Left kidney (tissue), 2 donors: ENCODE data around the gene CLPTM1. TPM values are rescaled to one million over a fixed set of nuclear protein-coding genes. Genes with fewer than 3 reads are reported as not detected.
"Not testable (repeated sequence)": the region's sequence is repeated elsewhere in the genome, so short reads cannot be mapped to it uniquely, and the experiment has no call there.

Experiments
- DNase-seq: peaks from one replicate; pipeline ENCODE4 v3.0.0-alpha.2; 2013
- polyA plus RNA-seq: library from polyadenylated mRNA; unstranded; fragments of 120-200 nt; gene quantifications from one replicate; pipeline ENCODE4 v1.2.1, GENCODE V29; 2013; ENCODE audit not compliant: insufficient read length

The CLPTM1 gene
- polyA plus RNA-seq, 1 donor = 121 TPM

GRCh38 chr19:44972802-44973201, 17.6 kb downstream of the CLPTM1 start:
- no peak for DNase-seq

DNA sequence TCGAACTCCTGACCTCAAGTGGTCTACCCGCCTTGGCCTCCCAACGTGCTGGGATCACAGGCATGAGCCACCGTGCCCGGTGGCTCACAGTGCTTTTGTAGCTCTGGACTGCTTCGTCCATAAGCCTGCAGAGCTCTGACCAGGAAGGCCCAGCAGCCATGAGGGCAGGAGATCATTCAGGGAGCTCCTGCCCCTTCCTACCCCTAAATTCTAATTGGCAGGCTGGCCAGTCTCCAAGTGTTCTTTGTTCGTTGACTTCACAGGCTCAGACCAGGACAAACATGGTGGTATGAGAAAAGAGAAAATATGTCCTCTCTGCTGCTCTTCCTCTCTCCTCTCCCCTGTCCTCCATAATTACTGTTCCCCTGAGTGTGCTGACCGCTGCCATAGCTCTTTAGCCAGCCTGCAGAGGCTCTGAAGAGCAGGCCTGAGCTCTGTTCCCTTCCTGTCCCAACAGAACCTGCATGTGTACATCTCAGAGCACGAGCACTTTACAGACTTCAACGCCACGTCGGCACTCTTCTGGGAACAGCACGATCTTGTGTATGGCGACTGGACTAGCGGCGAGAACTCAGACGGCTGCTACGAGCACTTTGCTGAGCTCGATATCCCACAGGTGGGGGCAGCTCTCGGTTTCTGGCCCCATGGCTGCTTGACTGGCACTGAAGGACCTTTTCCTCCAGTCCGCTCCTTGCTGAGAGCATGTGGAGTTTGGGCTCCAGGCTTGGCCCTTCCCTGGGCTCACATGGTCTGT, 19.0 kb downstream of the CLPTM1 start:
- DNase-seq = no peak

- no peak for DNase-seq
Measured at GRCh38 chr19:44974857-44975256, 19.7 kb downstream of the CLPTM1 start.

DNA sequence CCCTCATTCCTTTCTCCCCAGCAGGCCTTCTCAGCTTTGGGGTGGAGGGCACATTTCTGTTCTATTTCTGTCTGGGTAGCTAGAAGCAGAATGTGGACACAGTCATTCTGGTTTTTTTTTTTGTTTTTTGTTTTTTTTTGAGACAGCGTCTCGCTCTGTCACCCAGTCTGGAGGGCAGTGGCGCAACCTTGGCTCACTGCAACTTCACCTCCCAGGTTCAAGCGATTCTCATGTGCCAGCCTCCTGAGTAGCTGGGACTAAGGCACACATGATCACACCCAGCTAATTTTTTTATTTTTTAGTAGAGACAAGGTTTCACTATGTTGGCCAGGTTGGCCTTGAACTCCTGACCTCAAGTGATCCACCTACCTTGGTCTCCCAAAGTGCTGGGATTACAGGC, 20.3 kb downstream of the CLPTM1 start:
- DNase-seq = no peak

- no peak for DNase-seq
Measured at GRCh38 chr19:44984005-44984404, 28.8 kb downstream of the CLPTM1 start.

DNA sequence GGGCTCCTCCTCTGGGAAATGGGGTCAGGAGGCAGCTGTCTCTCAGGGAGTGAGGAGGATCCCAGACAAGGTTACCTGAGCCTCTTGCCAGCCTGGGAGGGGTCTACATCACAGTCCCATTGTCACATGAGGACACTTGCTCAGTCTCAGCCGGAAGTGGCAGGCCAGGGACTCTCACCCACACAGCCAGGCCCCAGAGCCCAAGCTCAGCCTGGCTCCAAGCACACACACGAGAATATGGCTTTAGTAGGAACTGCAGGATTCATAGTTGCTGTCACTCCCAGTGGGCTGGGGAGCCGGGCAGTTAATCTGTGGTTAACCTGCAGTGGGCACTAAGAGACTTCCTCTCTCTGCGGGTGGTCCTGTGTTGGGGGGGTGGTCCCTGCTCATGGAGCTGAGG, 30.3 kb downstream of the CLPTM1 start:
- no peak for DNase-seq

- no peak for DNase-seq
Measured at GRCh38 chr19:44986389-44986788, 31.2 kb downstream of the CLPTM1 start.

DNA sequence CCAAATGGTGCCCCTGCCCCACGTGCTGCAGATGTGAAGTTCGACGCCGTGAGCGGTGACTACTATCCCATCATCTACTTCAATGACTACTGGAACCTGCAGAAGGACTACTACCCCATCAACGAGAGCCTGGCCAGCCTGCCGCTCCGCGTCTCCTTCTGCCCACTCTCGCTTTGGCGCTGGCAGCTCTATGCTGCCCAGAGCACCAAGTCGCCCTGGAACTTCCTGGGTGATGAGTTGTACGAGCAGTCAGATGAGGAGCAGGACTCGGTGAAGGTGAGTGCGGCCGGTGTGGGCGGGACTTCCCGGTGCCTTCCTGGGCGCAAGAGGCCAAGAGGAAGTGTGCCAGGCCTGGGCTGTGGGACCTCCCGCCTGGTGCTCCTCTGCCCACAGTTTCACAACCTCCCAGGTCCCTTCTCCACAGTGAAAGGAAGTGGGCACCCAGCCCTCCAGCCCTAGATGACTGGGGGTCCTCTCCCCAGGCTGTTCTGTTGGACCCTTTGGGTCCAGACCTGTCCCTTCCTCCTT, 32.0 kb downstream of the CLPTM1 start:
- DNase-seq = no peak

GRCh38 chr19:44988273-44988672, 33.1 kb downstream of the CLPTM1 start:
- DNase-seq = no peak

DNA sequence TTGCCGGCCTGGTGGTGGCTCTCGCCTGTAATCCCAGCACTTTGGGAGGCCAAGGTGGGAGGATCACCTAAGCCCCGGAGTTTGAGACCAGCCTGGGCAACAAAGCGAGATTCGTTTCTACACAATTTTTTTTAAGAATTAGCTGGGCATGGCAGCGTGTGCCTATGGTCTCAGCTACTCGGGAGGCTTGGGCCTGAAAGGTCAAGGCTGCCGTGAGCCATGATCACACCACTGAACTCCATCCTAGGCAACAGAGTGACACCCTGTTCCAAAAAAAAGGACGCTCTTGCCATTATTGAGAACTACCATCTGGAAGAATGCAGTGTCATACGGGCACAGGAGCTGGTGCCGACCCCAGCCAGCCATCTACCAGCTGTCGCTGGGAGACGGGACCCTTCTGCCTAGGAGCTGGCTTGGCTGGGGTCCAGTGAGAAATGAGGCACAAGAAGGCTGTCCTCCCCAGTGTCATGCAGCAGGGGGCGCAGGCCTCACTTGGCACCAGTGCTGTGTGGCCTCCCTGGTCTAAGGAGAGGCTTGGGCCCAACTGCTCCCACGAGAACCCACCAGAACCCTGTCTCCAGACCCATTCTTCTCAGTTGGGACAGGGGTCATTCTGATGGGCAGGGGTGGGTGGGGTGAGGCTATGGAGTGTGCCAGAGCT, 33.8 kb downstream of the CLPTM1 start:
- DNase-seq = peak; percentile 40

DNA sequence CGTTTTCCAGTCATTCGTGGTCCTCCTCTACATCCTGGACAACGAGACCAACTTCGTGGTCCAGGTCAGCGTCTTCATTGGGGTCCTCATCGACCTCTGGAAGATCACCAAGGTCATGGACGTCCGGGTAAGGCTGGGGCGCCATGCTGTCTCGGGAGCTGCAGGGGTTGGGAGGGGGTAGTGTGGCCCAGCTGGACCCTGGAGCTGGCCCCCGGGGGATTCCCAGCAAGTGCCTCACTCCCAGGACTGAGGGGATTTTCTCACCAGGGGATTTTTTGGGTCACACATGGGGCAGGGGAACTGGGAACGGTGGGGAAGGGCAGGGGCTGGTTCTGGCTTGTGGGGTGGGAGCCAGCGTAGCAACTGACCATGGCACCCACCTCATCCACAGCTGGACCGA, 35.3 kb downstream of the CLPTM1 start:
- no peak for DNase-seq

- no peak for DNase-seq
Measured at GRCh38 chr19:44990966-44991365, 35.8 kb downstream of the CLPTM1 start.

- DNase-seq = no peak
Measured at GRCh38 chr19:44992336-44993163, 37.4 kb downstream of the CLPTM1 start.

- no peak for DNase-seq
Measured at GRCh38 chr19:44993526-44993925, 38.3 kb downstream of the CLPTM1 start.

GRCh38 chr19:44993926-44994537, 38.9 kb downstream of the CLPTM1 start:
- DNase-seq = no peak

DNA sequence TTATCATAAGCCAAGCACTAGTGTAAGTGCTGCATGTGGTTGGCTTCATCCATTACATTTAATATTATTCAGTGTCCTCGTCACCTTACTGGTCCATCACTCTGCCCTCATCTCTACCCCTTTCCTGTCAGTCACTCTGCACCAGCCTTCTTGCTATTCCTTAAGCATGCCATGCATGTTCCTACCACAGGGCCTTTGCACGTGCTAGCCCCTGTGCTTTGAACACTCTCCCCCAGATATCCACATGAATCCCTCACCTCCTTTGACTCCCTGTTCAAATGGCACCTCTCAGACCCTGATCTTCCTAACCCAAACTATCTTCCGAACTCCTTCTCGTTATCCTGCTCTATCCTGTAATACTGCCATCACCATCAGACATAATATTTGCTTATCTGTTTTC, 42.8 kb downstream of the CLPTM1 start:
- no peak for DNase-seq

DNA sequence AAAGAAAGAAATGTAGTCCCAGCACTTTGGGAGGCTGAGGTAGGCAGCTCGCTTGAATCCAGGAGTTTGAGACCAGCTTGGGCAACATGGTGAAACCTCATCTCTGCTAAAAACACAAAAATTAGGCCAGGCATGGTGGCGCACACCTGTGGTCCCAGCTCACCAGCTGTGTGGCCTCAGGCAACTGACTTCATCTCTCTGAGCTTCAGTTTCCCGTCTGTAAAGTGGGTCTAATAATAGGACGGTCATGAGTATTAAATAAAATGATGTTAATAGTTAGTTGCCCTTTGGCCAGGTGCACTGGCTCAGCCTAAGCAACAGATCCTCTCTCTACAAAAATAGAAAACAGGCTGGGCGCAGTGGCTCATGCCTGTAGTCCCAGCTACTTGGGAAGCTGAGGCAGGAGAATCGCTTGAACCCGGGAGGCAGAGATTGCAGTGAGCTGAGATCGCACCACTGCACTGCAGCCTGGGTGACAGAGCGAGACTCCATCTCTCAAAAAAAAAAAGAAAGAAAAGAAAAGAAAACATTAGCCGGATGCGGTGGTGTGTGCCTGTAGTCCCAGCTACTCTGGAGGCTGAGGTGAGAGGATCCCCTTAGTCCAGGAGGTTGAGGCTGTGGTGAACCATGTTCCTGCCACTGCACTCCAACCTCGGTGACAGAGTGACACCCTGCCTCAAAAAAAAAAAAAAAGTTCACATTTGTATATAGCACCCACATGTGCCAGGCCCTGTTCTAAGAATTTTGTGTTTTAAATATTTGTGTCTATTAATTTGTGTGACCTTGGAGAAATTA, 44.1 kb downstream of the CLPTM1 start:
- DNase-seq = not testable (repeated sequence)

DNA sequence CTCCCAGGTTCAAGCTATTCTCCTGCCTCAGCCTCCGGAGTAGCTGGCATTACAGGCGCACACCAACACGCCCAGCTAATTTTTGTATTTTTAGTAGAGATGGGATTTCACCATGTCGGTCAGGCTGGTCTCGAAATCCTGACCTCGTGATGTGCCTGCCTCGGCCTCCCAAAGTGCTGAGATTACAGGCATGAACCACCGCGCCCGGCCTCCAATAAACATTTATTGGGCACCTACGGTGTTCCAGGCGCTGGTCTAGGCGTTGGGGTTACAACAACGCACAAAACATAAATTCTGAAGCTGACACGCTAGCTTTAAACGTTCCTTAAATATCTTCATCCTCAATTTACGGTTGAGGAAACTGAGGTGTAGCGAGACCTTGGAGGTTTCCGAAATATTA, 45.5 kb downstream of the CLPTM1 start:
- DNase-seq = not testable (repeated sequence)

DNA sequence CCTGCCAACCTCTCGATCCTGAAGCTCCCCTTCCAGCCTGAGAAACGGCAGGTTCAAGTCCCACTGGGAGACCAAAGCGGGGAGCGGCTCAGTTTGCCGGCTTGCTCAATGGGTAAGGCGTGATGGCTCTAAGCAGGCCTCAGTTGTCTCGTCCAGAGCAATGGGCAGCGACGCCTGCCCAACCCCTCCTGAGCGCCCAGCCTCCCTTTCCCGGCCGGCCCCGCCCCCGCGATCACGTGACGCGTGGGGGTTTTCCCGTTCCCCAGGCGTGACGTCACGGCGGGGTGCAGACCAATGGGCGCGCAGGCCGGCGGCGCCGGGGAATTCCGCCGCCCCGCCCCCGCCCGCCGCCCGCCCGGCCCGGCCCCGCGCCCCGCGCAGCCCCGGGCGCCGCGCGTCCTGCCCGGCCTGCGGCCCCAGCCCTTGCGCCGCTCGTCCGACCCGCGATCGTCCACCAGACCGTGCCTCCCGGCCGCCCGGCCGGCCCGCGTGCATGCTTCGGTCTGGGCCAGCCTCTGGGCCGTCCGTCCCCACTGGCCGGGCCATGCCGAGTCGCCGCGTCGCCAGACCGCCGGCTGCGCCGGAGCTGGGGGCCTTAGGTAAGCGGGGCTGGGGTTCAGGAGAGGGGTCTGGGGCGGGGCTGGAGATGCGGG, 46.0 kb downstream of the CLPTM1 start, which contains the start of gene RELB:
Gene RELB (plus strand): TSS at position 378 of the 653 bp plus-strand sequence. CDS start 116 bp downstream, at position 494.
- DNase-seq = peak; percentile 90

DNA sequence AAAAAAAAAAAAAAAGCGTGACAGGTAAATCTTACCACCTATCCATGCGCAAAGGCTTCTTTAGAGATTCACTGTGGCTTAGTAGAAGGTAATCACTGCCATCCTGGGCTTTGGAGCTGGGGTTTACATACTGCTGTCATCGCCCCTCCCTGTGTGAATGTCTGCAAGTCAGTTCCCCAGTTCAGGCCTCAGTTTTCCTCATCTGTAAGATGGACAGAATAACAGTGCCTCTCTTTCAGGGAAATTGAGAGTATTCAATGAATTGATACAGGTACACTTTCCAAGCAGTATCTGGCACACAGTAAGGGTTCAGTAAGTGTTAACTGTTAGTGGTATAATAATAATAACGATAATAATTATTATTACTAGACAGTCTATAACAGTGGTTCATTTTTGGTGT, 48.3 kb downstream of the CLPTM1 start:
- DNase-seq = no peak

DNA sequence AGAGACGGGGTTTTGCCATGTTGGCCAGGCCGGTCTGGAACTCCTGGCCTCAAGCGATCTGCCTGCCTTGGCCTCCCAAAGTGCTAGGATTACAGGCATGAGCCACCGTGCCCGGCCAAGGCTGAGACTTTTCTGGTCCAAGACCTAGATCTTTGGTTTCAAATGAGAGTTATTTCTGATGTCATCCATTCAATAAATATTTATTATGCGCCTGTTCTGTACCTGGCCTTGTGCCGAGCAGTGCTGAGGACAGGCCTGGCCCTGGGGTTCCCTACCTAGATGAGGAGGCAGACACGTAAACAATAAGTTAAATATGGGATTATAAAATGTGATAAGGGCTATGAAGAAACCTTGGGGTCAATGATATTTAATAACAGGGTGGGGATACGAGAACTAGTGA, 50.6 kb downstream of the CLPTM1 start:
- no peak for DNase-seq
